ENCODE data around the gene RMDN2.

- TF ChIP-seq, protein P1, sequence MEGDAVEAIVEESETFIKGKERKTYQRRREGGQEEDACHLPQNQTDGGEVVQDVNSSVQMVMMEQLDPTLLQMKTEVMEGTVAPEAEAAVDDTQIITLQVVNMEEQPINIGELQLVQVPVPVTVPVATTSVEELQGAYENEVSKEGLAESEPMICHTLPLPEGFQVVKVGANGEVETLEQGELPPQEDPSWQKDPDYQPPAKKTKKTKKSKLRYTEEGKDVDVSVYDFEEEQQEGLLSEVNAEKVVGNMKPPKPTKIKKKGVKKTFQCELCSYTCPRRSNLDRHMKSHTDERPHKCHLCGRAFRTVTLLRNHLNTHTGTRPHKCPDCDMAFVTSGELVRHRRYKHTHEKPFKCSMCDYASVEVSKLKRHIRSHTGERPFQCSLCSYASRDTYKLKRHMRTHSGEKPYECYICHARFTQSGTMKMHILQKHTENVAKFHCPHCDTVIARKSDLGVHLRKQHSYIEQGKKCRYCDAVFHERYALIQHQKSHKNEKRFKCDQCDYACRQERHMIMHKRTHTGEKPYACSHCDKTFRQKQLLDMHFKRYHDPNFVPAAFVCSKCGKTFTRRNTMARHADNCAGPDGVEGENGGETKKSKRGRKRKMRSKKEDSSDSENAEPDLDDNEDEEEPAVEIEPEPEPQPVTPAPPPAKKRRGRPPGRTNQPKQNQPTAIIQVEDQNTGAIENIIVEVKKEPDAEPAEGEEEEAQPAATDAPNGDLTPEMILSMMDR (IDR thresholded peaks at IDR 0.05) = no peak
- no peak for TF ChIP-seq POLR2A (IDR thresholded peaks at IDR 0.05)
These were observed 31.0 kb upstream of the RMDN2 start for GRCh38 chr2:37894047-37894446.
